GF-D8 (cell line): ENCODE measurements around the gene BICD2.
A peak's percentile ranks its signal among the peaks of the same experiment; 100 is the strongest.

Source experiments
- DNase-seq: peaks from one replicate; lab custom pipeline; 2025; lab: John Stamatoyannopoulos, UW

Gene BICD2

DNA sequence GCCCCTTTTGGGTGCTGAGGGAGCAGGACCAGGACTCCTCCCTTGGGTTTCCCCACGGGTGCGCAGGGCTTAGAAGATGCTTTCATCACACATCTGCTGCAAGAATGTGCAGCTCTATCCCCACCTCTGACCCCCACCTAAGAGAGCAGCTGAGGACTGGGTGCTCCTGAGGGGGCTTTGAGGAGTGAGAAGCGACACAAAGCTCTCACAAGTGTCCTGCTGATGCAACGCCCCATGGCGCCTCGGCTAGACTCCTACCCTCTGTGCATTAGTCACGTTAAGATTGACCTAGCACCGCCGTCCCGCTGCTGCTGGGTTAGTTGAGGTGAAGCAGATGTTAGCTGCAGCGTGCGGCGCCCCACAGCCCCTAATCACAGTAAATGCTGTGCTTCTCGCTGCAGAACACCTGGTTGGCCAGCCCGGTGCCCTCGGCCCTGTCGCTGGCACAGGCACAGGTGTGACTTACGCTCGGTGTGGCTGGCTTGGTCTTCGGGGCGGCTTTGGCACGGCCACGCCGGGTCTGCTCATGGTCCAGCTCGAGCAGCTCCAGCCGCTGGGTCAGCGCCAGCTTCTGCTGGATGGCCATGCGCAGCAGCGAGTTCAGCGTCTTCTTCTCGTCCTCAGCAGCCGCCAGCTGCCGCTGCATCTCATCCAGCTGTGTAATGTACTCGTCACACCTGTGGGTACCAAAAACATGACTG is 49.7 kb downstream of the BICD2 start:
- no peak for DNase-seq

DNA sequence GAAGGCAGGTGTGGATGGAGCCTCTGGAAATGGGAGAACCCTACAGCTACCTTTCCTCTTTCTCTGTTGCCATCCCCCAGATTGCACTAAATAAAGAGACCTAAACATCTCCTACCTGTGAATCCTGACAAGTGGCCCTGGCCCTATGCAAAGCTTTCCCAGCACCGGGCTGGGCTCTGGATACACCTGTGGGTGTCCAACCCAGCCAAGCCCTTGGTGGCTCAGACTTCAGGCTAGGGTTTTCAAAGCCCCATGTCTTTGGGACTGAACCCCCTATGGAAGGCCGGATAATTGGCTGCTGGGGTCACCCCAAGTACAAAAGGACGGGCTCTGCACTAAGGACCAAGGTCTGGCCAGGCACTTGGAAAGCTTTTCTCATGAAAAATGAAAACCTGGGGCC is 50.6 kb downstream of the BICD2 start:
- no peak for DNase-seq

DNA sequence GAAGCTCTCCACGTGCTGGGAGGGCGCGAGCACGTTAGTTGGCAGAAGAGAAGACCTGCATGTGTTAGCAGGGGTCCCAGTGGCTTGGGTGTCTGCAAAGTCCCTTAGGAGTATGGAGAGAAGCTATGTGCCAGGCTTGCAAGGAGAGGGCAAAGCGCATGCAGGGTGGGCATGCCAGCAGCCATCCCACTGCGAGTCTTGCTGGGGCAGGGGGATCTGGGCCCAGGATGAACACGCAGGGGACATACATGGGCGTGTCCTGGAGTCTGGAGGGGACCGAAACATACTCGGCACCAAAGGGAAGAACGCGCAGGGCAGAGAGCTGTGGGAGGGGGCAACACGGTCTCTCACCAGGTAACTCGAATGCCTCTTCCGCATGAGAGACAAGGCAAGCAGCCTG is 51.1 kb downstream of the BICD2 start:
- DNase-seq = no peak

DNA sequence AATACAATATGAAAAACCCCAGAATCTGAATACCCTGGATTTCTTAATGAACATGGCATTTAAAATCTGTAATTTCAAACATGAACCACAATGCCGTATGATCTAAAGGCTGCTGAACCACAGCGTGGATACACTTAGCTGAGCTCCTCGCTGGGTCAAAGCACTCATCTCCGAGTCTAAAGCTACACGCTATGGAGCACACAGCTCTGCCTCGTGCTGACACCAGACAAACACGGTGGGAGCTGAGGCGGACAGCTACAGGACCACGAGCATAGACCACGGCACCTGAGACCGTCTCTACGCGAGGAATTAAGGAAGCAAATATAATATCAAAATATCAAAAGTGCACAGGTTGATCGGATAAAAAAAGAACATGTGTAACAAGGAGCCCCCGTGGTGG is 51.9 kb downstream of the BICD2 start:
- no peak for DNase-seq

DNA sequence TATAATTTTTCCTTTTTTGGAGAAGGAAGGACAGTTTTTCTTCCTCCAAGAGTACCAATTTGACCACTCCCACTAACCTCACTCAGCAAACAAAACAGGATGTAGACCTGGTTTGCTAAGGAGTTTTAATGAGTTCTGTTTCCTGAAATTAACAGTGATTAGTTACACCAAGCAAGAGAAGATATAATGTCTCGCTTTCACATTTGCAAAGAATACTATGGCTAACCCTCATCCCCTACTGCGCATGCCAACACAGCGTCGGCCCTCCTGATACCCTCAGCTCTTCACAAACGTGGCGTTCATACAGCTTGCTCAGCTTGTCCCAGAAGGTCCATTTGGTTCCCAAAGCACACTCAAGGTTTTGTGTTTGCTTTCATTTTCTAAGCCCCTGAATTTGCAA is 52.8 kb downstream of the BICD2 start:
- DNase-seq = no peak

DNA sequence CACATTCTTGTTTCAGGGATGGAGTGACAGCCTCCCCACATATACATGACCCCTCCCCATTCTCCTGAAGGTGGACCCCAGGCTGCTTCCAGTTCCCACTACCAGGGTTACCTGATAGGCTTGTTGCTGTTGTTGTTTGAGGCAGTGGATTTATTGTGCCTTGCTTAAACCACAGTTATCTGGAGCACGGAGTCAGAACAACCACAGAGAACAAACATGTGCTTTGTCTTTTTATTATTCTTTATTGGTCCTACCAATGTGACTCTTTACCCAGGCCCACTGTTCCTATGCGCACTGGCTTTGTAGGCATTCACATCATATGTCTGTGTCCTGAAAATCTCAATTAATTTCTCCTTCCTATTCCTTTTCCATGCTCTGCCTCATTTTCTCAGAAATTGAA is 53.5 kb downstream of the BICD2 start:
- DNase-seq = no peak

DNA sequence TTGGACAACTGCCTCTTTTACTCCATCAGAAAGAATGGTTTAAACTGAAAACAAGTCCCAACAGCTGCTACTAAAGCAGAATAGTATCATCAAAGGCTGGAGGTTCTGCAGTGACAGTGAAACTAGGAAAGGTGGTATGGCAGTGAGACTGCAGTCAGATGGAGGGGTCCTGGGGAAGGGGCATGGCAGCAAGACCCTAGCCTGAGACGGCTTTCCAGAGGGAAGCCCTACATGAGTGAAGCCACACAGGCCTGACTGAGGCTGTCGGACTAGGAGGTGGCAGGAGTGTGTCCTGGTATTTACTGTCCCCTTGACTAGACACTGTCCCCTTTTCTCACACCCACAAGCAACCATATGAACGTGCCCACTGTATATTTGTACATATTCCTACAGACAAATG is 54.3 kb downstream of the BICD2 start:
- no peak for DNase-seq

DNA sequence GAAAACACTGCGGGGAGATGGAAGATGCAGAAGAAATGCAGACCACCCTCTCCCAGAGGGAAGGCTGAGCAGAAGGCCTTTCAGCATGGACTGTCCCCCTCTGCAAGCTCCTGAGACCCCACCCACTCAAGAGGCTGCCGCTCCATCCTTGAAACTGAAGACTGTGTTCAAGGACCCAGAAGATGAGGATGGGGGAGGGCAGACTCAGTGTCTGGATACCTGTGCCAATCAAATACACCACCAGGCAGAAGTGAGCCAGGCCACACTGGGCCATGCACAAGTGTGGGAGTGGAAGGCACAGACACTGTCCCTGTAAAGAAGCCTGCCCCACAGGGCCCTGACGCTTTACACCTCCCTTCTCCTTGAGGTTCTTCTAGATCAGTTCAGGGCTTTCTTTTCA is 54.7 kb downstream of the BICD2 start:
- DNase-seq = no peak

DNA sequence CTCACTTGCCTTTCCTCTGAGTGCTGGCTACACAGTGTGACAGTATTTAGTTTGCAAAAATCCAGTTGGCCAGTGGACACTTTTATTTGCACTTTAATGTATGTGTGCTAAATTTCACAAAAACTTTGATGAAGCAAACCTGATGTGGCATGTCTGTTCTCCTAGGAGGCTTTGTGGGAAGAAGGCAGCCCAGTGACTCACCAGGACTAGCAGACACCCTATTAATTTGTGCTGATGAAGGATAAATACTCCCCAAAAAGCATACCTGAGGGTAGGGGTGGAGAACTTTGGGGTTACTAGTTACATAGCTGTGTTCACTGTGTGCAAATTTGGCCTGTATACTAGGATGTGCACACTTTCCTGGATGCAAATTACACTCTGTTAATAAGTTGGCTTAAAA is 55.4 kb downstream of the BICD2 start:
- no peak for DNase-seq

DNA sequence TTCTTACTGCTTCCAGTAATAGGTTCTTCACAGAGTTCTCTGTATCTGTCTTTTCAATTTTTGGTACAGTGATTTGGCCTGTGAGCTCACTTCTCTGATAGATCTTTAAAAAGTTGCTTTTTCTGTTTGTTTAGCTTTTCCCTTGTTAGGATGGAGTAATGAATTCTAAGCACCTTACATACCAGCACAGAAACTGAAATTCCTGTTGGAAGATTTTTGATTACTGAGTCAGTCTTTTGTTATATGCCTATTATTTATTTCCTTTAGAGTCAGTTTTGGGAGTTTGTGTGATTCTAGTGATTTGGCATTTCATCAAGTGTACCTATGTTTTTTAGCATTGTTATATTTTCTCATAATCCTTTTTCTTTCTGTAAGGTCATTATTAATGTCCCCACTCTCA is 57.1 kb downstream of the BICD2 start:
- DNase-seq = no peak

DNA sequence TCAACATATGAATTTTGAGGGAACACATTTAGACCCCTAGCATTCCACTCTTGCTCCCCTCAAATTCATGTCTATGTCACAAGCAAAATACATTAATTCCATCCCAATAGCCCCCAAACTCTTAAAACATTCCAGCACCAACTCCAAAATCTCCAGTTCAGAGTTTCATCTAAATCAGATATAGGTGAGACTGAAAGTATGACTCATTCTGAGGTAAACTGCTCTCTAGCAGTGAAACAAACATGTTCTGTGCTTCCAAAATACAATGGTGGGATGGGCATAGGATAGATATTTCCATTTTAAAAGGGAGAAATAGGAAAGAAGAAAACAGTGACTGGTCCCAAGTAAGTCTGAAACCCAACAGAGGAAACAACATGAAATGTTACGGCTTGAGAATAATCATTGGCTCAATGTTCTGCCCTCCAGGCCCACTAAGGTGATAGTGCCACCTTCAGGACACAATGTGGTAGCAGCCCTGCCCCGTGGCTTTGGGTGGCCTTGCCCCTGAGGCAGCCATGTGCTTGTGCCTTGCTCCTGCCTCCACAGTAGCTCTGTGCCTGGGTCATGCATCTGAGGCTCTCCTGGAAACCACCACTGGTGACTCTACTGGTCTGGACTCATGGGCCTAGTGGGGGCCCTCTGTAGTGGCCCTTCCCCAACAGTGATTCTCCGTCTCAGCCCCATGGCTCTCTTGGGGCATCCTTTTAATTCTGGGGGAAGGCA is 58.3 kb downstream of the BICD2 start:
- DNase-seq = no peak

DNA sequence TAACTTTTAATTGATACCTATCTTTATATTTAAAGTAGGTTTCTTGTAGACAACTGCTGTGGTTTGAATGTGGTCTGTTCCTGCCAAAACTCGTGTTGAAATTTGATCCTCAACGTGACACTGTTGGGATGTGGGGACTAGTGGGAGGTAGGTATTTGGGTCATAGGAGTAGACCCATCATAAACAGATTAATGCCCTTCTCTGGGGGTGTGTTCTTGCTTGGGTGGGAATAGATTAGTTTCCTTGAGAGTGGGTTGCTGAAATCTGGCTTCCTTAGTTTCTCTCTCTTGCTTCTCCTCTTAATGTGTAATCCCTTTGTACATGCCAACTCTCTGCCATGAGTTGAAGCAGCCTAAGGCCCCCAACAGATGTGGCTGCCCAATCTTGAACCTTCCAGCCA is 60.1 kb downstream of the BICD2 start:
- DNase-seq = no peak

DNA sequence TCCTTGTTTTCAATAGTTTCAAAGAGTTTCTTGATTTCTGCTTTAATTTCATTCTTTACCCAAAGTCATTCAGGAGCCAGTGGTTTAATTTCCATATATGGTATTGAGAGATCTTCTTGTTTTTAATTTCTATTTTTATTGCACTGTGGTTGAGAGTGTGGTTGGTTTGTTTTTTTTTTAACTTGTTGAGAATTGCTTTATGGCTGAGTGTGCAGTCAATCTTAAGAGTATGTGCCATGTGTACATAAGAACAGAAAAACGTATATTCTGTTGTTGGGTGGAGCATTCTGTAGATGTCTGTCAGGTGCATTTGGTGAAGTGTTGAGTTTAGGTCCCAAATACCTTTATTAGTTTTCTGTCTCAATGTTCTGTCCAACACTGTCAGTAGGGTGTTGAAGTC is 68.0 kb downstream of the BICD2 start:
- no peak for DNase-seq

DNA sequence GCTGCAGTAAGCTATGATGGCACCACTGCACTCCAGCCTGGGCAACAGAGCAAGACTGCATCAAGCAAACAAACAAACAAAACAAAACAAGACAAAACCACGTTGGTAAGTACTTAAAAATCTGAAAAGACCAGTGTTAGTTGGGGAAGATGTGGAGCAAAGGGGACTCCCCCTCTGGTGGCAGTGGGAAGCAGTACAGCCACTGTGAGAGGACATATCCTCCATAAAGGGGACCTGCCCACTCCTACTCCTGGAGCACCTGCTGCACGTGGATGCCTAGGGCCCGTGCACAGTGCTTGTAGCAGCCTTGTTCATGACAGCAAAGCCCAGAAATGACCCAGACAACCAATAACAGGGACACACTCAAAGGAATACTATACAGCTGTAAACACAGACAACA is 77.7 kb downstream of the BICD2 start:
- no peak for DNase-seq

DNA sequence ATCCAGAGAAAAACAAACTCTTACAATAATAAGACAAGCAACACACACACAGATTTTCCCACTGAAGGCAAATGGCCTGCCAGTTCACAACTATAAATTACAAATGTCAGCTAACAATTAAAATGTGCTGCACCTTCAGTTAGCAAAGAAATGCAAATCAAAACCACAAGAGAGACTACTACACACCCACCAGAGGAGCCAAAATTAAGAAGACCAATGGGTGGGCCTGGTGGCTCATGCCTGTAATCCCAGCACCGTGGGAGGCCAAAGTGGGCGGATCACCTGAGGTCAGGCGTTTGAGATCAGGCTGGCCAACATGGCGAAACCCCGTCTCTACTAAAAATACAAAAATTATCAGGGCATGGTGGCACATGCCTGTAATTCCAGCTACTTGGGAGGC is 79.6 kb downstream of the BICD2 start:
- no peak for DNase-seq

DNA sequence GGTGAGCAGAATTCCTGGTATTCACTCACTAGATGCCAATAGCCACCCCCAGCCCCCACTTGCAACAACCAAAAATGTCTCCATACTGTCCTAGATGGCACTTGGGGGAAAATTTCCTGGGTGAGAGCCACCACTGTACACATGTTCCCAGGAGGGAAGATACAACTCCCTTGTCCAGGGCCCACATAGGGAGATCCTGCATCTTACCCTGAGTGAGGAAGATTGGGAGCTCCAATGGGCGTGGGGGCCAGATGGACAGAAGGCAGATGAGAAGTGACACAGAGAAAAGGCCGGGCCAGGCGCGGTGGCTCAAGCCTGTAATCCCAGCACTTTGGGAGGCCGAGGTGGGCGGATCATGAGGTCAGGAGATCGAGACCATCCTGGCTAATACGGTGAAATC is 82.4 kb downstream of the BICD2 start:
- no peak for DNase-seq

DNA sequence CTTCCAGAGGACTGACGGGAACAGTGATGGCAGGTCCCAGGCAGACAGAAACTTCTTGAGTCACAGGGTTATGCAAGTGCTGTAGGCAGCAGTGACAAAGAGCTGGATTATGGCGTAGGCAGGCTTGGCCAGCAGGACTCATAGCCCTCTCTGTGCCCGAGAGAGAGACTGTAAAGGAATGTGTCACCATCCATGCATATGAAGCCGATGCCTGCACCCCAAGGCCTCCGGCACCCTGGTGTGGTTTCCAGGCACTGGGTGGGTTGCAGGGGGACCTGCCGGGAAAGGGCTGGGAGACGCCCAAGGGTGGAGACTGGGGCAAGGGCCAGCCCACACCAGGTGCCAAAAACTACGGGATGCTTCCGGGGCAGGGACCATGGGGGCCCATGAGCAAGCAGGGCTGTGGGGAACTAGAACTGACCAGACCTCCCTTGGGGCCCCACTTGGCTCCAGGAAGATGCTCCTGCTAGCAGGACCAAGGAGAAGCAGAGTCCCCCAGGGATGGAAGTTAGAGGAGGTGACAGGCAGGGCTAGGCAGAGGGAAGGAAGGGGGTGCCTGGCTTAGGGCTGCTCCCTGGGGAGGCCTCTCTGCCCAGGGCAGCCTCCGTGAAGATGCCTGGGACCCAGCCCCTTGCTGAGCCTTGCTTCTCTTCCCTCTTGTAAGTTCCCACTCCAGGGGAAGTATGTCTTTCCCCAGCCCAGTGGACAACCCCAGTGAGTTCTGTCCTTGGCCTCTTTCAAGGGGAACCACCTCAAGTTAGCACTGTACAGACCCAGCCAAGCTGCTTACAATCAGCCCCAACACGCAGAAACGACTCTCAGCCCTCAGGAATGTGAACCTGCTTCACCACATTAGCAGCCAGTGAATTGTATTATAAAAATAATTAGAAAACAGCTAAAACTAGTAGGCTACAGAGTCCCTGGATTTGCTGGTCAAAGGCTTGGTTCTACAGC is 84.2 kb downstream of the BICD2 start:
- DNase-seq = no peak

DNA sequence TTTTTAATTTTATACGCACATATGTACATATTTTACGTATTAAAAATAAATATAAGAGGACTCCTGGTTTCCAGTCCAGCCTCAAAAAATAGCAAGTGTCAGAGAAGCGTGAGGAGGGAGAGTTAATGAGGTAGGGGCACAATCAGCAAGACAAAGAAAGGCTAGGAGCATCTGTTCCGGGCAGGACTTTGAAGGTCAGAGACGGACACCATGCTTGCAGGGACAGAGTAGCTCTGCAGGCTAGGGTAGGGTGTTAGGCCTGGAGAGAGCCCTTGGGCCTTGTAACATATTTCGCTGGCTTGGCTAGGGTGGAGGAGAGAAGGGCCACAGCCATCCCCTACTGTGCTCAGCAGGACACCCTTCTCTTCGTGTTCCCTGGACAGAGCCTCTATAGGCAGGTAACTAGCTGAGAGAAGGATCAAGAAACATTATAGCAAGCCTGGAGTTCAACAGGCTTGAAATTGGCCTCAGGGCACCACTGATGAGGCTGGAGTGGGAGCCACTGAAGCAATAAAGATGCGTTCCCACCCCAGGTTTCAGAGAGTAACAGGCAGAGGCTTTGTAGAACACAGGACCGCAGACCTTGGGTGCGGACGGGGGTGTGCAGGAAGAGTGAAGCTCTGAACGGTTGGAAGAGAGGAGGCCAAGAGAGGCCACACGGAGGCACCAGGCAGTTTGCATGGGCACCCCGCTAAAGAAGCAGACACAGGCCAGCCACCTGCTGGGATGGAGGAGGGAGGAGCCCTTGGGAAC is 85.0 kb downstream of the BICD2 start:
- no peak for DNase-seq

DNA sequence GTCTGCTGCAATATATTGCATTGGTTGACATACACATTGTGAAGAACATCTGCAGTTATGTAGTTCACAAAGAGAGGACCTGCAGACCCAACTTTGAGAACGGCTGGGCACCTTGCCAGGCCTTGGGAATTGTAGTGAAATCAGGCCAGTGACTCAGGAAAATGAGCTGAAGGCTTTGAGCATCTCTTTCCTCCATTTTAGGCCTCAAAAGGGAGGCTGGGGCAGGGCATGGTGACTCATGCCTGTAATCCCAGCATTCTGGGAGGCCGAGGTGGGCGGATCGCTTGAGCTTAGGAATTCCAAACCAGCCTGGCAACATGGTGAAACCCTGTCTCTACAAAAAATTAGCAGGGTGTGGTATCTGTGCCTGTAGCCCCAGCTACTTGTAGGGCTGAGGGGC is 93.3 kb downstream of the BICD2 start:
- no peak for DNase-seq

DNA sequence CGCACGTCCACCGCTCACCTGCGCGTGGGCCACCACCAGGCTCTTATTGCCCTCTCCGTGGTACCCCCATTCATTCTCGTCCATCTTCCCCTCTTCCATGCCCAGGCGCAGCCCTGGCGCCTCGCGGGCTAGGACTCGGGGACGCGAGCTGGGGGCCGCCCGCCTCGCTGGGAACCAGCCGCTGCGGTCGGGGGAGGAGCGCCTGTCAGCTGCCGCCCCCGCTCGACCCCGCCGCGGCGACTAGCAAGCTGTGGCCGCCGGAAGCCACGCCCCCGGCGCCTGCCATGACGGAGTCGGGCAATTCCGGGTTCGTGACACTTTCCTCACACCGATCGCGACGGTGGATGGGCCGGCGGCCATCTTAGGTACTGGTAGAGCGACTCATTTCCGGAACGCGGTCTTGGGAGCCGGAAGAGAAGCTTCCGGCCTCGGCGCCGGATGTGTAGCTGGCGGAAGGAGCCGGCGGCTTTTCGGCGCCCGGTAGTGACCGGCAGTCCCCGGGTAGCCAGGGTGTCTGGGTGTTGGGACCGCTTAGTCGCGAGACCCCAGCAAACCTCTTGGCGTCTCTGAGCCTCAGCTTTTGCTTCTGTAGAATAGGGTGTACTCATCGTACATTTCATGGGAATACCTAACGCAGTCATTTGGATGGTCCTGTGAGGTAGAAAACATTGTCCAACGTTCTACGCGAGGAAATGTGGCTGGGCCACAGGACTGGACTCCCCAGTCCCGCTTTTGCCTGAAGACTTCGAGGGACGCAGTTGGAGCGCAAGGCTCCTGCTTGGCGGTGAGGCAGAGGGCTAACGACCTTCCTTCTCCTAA is 94.5 kb downstream of the BICD2 start, which contains the start of gene IPPK:
Gene IPPK (minus strand): TSS at position 242 of the 819 bp plus-strand sequence. CDS start 143 bp downstream, at position 99.
- peak; percentile 95 for DNase-seq

DNA sequence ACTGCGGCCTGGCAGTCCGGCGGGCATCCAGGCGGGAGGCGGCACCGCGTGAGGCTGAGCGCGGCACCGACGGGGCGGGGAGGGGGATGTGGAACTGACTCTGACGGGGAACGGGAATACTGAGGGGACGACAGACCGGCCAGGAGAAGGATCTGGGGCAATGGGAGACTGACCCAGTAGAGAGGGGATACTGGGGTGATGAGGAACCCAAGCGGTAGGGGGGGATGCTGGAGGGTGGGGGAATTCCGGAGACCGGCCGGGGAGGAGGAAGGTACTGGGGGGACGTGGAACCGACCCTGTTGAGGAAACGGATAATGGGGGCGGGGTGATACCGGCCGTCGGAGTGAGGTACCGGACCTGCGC is 95.1 kb downstream of the BICD2 start:
- DNase-seq = no peak
